Transverse colon (tissue), 4 donors: ENCODE measurements around the gene EML6.

Source experiments
- CTCF ChIP-seq, 5 experiments: fragments of 200-600 bp in 3 of 5; fragments of 450-650 bp in 2 of 5; sonication (generic) in 3 of 5; IDR thresholded peaks; 1 replicate in 2 of 5; 2 replicates in 3 of 5; pipeline ENCODE4 v1.5.1; 2016 to 2017; ENCODE audit warnings: antibody characterized with exemption in 5 of 5, inconsistent platforms in 3 of 5, mild to moderate bottlenecking in 2 of 5, moderate library complexity in 1 of 5
- EP300 ChIP-seq: sonication (generic); formaldehyde crosslinking; IDR thresholded peaks from one replicate; pipeline ENCODE4 v1.6.1; 2017; ENCODE audit warnings: antibody characterized with exemption, low read depth
- POLR2A ChIP-seq: fragments of 450-650 bp; IDR thresholded peaks from one replicate; pipeline ENCODE4 v1.6.1; 2016; ENCODE audit warnings: antibody characterized with exemption, mild to moderate bottlenecking, moderate library complexity
- POLR2AphosphoS5 ChIP-seq, 3 donors: sonication (generic); formaldehyde crosslinking; IDR thresholded peaks; one replicate each; pipeline ENCODE4 v1.6.1; 2016; ENCODE audit warnings: antibody characterized with exemption in 3 of 3

GRCh38 chr2:54997826-54998225 lies 274.4 kb downstream of the EML6 start:
- no peak for TF ChIP-seq CTCF (IDR thresholded peaks at IDR 0.05)
- TF ChIP-seq EP300 = no peak
- no peak for TF ChIP-seq POLR2A
- TF ChIP-seq POLR2AphosphoS5 (IDR thresholded peaks at IDR 0.05) = no peak
